GM12873 (cell line): ENCODE results near the gene PTPRT.

Source experiments
- CTCF ChIP-seq: IDR thresholded peaks from 2 replicates; pipeline ENCODE4 v1.5.1; 2012; ENCODE audit warnings: low read depth, mild to moderate bottlenecking, moderate library complexity, low read length, control low read depth; ENCODE audit not compliant: insufficient read depth; ENCODE audit errors: missing control alignments

Gene PTPRT

GRCh38 chr20:42340368-42340767, 849.3 kb downstream of the PTPRT start:
- no peak for TF ChIP-seq CTCF

- no peak for TF ChIP-seq CTCF
These were observed 851.2 kb downstream of the PTPRT start for GRCh38 chr20:42338294-42339201.

- TF ChIP-seq CTCF, result no peak
These were observed 853.1 kb downstream of the PTPRT start for GRCh38 chr20:42336576-42336975.

- TF ChIP-seq CTCF, result no peak
These were observed 870.3 kb downstream of the PTPRT start for GRCh38 chr20:42319252-42320013.

GRCh38 chr20:42313704-42314103, 876.0 kb downstream of the PTPRT start:
- no peak for TF ChIP-seq CTCF

DNA sequence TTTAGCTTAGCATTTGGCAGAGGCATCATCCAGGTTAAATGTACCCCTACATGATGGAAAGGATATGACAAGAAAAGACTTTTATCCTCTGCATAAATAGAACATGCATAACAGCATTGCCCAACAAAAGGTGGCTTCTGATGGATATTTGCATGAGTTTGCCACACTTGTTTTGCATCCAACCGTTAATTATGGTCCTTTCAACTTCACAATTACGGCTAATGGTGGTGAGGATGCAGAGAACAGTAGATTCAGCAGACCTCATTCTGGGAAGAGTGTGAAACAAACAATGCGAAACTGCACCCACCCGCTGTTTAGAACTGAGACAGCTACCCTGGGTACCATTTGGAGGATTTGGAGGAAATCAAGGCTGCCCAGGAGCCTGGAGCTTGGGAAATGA, 880.7 kb downstream of the PTPRT start:
- TF ChIP-seq CTCF, result no peak

- no peak for TF ChIP-seq CTCF
These were observed 881.5 kb downstream of the PTPRT start for GRCh38 chr20:42308171-42308570.
